HepG2 (cell line): ENCODE measurements around the gene HMBS. TPM values are rescaled to one million over a fixed set of nuclear protein-coding genes. Genes with fewer than 3 reads are reported as not detected.
A peak's percentile ranks its signal among the peaks of the same experiment; 100 is the strongest.

ENCODE experiments used
- AHR ChIP-seq: IDR thresholded peaks from 2 replicates; pipeline ENCODE4 v1.6.1; 2018; ENCODE audit warnings: missing genetic modification reagents, missing compliant biosample characterization
- ARNTL ChIP-seq: sonication (generic); formaldehyde crosslinking; IDR thresholded peaks from 2 replicates; pipeline ENCODE4 v1.4.0; 2020; ENCODE audit warnings: mild to moderate bottlenecking, missing genetic modification reagents
- ASH2L ChIP-seq: fragments of 300-600, 200-600 bp; sonication (generic); IDR thresholded peaks from 2 replicates; pipeline ENCODE4 v1.7.0; 2017; ENCODE audit warnings: low read depth, mild to moderate bottlenecking, moderate library complexity, mixed read lengths, low read length; ENCODE audit not compliant: insufficient read length
- CCDC6 ChIP-seq: sonication (generic); formaldehyde crosslinking; IDR thresholded peaks from 2 replicates; pipeline ENCODE4 v1.8.1; 2022; ENCODE audit warnings: mild to moderate bottlenecking, missing genetic modification reagents, moderate library complexity
- CHCHD3 ChIP-seq: sonication (generic); formaldehyde crosslinking; IDR thresholded peaks from 2 replicates; pipeline ENCODE4 v1.8.0; 2022; ENCODE audit warnings: mild to moderate bottlenecking, missing genetic modification reagents, moderate library complexity
- ELK4 ChIP-seq: sonication (generic); formaldehyde crosslinking; IDR thresholded peaks from 2 replicates; pipeline ENCODE4 v1.9.0; 2021; ENCODE audit warnings: missing genetic modification reagents, borderline replicate concordance
- FOXP1 ChIP-seq, 2 experiments: fragments of 450-650 bp in 1 of 2; IDR thresholded peaks; 2 replicates each; pipeline ENCODE4 v1.6.1; 2017 to 2018; ENCODE audit warnings: antibody characterized with exemption in 1 of 2
- KDM1A ChIP-seq: IDR thresholded peaks from 2 replicates; pipeline ENCODE4 v1.6.1; 2016; ENCODE audit warnings: missing compliant biosample characterization
- MXI1 ChIP-seq: IDR thresholded peaks from 3 replicates; pipeline ENCODE4 v1.6.1; 2012; ENCODE audit warnings: low read depth, low read length, inconsistent platforms, borderline replicate concordance
- NFIC ChIP-seq: IDR thresholded peaks from 2 replicates; pipeline ENCODE4 v1.6.1; 2012; ENCODE audit warnings: mild to moderate bottlenecking, low read length, inconsistent platforms
- RERE ChIP-seq: IDR thresholded peaks from 2 replicates; pipeline ENCODE4 v1.6.1; 2016; ENCODE audit warnings: low read depth, missing genetic modification reagents, missing compliant biosample characterization
- TBP ChIP-seq: sonication (generic); formaldehyde crosslinking; IDR thresholded peaks from 2 replicates; pipeline ENCODE4 v1.5.0; 2020; ENCODE audit warnings: missing genetic modification reagents
- TCF7L2 ChIP-seq: IDR thresholded peaks from 2 replicates; pipeline ENCODE4 v1.6.1; 2011; ENCODE audit warnings: mild to moderate bottlenecking, low read depth, low read length, moderate library complexity
- ZBTB21 ChIP-seq: sonication (generic); formaldehyde crosslinking; IDR thresholded peaks from 2 replicates; pipeline ENCODE4 v1.4.0; 2020; ENCODE audit warnings: missing genetic modification reagents
- ZFP82 ChIP-seq: sonication (generic); formaldehyde crosslinking; IDR thresholded peaks from 2 replicates; pipeline ENCODE4 v1.5.1; 2020; ENCODE audit warnings: mild to moderate bottlenecking, missing genetic modification reagents, borderline replicate concordance
- ZMYM2 ChIP-seq: sonication (generic); formaldehyde crosslinking; IDR thresholded peaks from 2 replicates; pipeline ENCODE4 v1.8.0; 2022; ENCODE audit warnings: mild to moderate bottlenecking, missing genetic modification reagents
- ZNF160 ChIP-seq: sonication (generic); formaldehyde crosslinking; IDR thresholded peaks from 2 replicates; pipeline ENCODE4 v1.8.0; 2022; ENCODE audit warnings: mild to moderate bottlenecking, inconsistent platforms, missing genetic modification reagents
- ZNF484 ChIP-seq: sonication (generic); formaldehyde crosslinking; IDR thresholded peaks from 2 replicates; pipeline ENCODE4 v1.5.1; 2020; ENCODE audit warnings: mild to moderate bottlenecking, low read depth, missing genetic modification reagents, borderline replicate concordance
- ZNF556 ChIP-seq: sonication (generic); formaldehyde crosslinking; IDR thresholded peaks from 2 replicates; pipeline ENCODE4 v1.4.0; 2020; ENCODE audit warnings: mild to moderate bottlenecking, missing genetic modification reagents, borderline replicate concordance
- ZNF574 ChIP-seq: sonication (generic); formaldehyde crosslinking; IDR thresholded peaks from 2 replicates; pipeline ENCODE4 v1.4.0; 2020; ENCODE audit warnings: missing genetic modification reagents
- ZNF768 ChIP-seq: sonication (generic); formaldehyde crosslinking; IDR thresholded peaks from 2 replicates; pipeline ENCODE4 v1.4.0; 2020; ENCODE audit warnings: missing genetic modification reagents
- polyA plus RNA-seq, 8 experiments: library from polyadenylated mRNA; depleted of rRNA in 3 of 8; stranded (reverse) in 7 of 8; unstranded in 1 of 8; fragments of >200 nt; fragmentation: Illumina TruSeq in 4 of 8; extraction: Trizol in 4 of 8; gene quantifications; 2 replicates each; pipeline versions ENCODE4 v1.2.1 to v1.2.3, GENCODE V29; 2011 to 2016; ENCODE audit warnings: low read depth in 4 of 8, missing spikeins in 1 of 8, mixed read lengths in 1 of 8; ENCODE audit not compliant: insufficient read depth in 1 of 8
- total RNA-seq, 5 experiments: library from RNA; depleted of rRNA; stranded (reverse); fragments of >200 nt; fragmentation: Illumina TruSeq; extraction: Trizol; gene quantifications; 2 replicates each; pipeline ENCODE4 v1.2.3, GENCODE V29; 2016; ENCODE audit warnings: low read depth in 1 of 5

HMBS gene
- total and polyA plus RNA-seq, 2 of the 13 experiments (the other 11 are each of a cell fraction or from before 2014, with no cell fraction given) = 9.4 to 46.9 TPM

- 0 out of 2 replicates have a peak, but pooled peaks have one; percentile 24 for TF ChIP-seq ZMYM2 (CRISPR knock-in tag)
- no peak for TF ChIP-seq ARNTL (CRISPR knock-in tag)
- TF ChIP-seq CHCHD3 (CRISPR knock-in tag) = no peak
- TF ChIP-seq ZBTB21 = no peak
- TF ChIP-seq RERE (CRISPR knock-in tag) = no peak
- TF ChIP-seq KDM1A (CRISPR knock-in tag) = no peak
- no peak for TF ChIP-seq ELK4 (CRISPR knock-in tag)
- no peak for TF ChIP-seq ZFP82 (CRISPR knock-in tag)
- peak; percentile 90 for TF ChIP-seq ASH2L
- TF ChIP-seq TCF7L2 = no peak
- peak; percentile 79; the same call in 1 of the 2 replicates for TF ChIP-seq ZNF556 (CRISPR knock-in tag)
- no peak for TF ChIP-seq ZNF160 (CRISPR knock-in tag)
- TF ChIP-seq ZNF484 (CRISPR knock-in tag) = no peak
- no peak for TF ChIP-seq FOXP1 (IDR thresholded peaks at IDR 0.05)
- no peak for TF ChIP-seq FOXP1 (CRISPR knock-in tag; IDR thresholded peaks at IDR 0.05)
- TF ChIP-seq ZNF768 (CRISPR knock-in tag) = peak; percentile 72; the same call in 1 of the 2 replicates
- TF ChIP-seq ZNF574 (CRISPR knock-in tag) = peak; percentile 62; the same call in 1 of the 2 replicates
- 0 out of 2 replicates have a peak, but pooled peaks have one; percentile 26 for TF ChIP-seq NFIC
- peak; percentile 81; the same call in 1 of the 3 replicates for TF ChIP-seq MXI1
- TF ChIP-seq AHR (CRISPR knock-in tag) = 0 out of 2 replicates have a peak, but pooled peaks have one; percentile 34
- TF ChIP-seq TBP (CRISPR knock-in tag) = no peak
- 0 out of 2 replicates have a peak, but pooled peaks have one; percentile 48 for TF ChIP-seq CCDC6 (CRISPR knock-in tag)
Observed at GRCh38 chr11:119084663-119085436, at the start of gene HMBS (continued).
